GM18951 (cell line): ENCODE results near the gene CROCC.

Experiments used
- POLR2A ChIP-seq: IDR thresholded peaks from 4 replicates; pipeline ENCODE4 v1.6.1; 2011; ENCODE audit warnings: mild to moderate bottlenecking; ENCODE audit not compliant: insufficient read length, insufficient read depth; ENCODE audit errors: extremely low read depth
- in situ Hi-C: fragments of 300-500 bp; cut with MboI; formaldehyde crosslinking; loops from one replicate; pipeline ENCODE4 v1.12.0; 2022; ENCODE audit warnings: low sequenced_read_pairs, mixed read lengths, inconsistent platforms; ENCODE audit not compliant: unreplicated experiment

CROCC gene

GRCh38 chr1:16972189-16972895 is 50.6 kb downstream of the CROCC start:
- TF ChIP-seq POLR2A: no peak
- in situ Hi-C loops: no loop called here

GRCh38 chr1:16973215-16973614 is 51.5 kb downstream of the CROCC start:
- TF ChIP-seq POLR2A: no peak
- in situ Hi-C loops: no loop called here

- in situ Hi-C loops: no loop called here
- no peak for TF ChIP-seq POLR2A
These were observed 53.5 kb downstream of the CROCC start for GRCh38 chr1:16975211-16975610.

- in situ Hi-C loops: no loop called here
- no peak for TF ChIP-seq POLR2A
These were observed 54.1 kb downstream of the CROCC start for GRCh38 chr1:16975838-16976237.

- TF ChIP-seq POLR2A: no peak
- in situ Hi-C loops: no loop called here
These were observed 55.2 kb downstream of the CROCC start for GRCh38 chr1:16976966-16977365.

- in situ Hi-C loops: no loop called here
- TF ChIP-seq POLR2A: no peak
These were observed 55.6 kb downstream of the CROCC start for GRCh38 chr1:16977377-16977776.

GRCh38 chr1:16978139-16978538 is 56.4 kb downstream of the CROCC start:
- in situ Hi-C loops: no loop called here
- no peak for TF ChIP-seq POLR2A

- in situ Hi-C loops: no loop called here
- TF ChIP-seq POLR2A: no peak
These were observed 57.1 kb downstream of the CROCC start for GRCh38 chr1:16978567-16979474.

- no peak for TF ChIP-seq POLR2A
- in situ Hi-C loops: no loop called here
These were observed 58.0 kb downstream of the CROCC start for GRCh38 chr1:16979475-16980327.

- TF ChIP-seq POLR2A: no peak
- in situ Hi-C loops: no loop called here
These were observed 58.9 kb downstream of the CROCC start, which contains the start of gene MFAP2 for GRCh38 chr1:16980473-16981268. Gene MFAP2 (minus strand): TSS chr1:16980620. CDS start chr1:16978273, 2,347 bp downstream.

GRCh38 chr1:16981269-16981849 is 59.6 kb downstream of the CROCC start:
- in situ Hi-C loops: no loop called here
- no peak for TF ChIP-seq POLR2A

- in situ Hi-C loops: no loop called here
- no peak for TF ChIP-seq POLR2A
These were observed 61.2 kb downstream of the CROCC start for GRCh38 chr1:16982902-16983301.
